HepG2 (cell line): ENCODE data around the gene SFR1. TPM values are rescaled to one million over a fixed set of nuclear protein-coding genes. Genes with fewer than 3 reads are reported as not detected.

Experiments used
- AKAP8 ChIP-seq: sonication (generic); formaldehyde crosslinking; IDR thresholded peaks from 2 replicates; pipeline ENCODE4 v1.5.1; 2020; ENCODE audit warnings: mild to moderate bottlenecking, missing genetic modification reagents
- ATF7 ChIP-seq, 2 experiments: fragments of 450-650 bp in 1 of 2; sonication (generic) in 1 of 2; formaldehyde crosslinking in 1 of 2; IDR thresholded peaks; 2 replicates each; pipeline versions ENCODE4 v1.4.0 to v1.6.1; 2016 to 2020; ENCODE audit warnings: antibody characterized with exemption in 1 of 2, mild to moderate bottlenecking in 1 of 2, missing genetic modification reagents in 1 of 2
- DDIT3 ChIP-seq: sonication (generic); formaldehyde crosslinking; IDR thresholded peaks from 2 replicates; pipeline ENCODE4 v1.4.0; 2020; ENCODE audit warnings: mild to moderate bottlenecking, missing genetic modification reagents
- ETV5 ChIP-seq: IDR thresholded peaks from 2 replicates; pipeline ENCODE4 v1.6.1; 2018; ENCODE audit warnings: missing biosample characterization, missing genetic modification reagents, inconsistent platforms, borderline replicate concordance
- FOXA1 ChIP-seq, 2 experiments: fragments of 450-650 bp in 1 of 2; sonication (generic) in 1 of 2; formaldehyde crosslinking in 1 of 2; IDR thresholded peaks; 2 replicates each; pipeline versions ENCODE4 v1.4.0 to v1.6.1; 2016 to 2020; ENCODE audit warnings: missing genetic modification reagents in 1 of 2
- KAT8 ChIP-seq: IDR thresholded peaks from 2 replicates; pipeline ENCODE4 v1.6.1; 2016; ENCODE audit warnings: missing genetic modification reagents, missing compliant biosample characterization
- MBNL3 ChIP-seq: fragments of 250-450 bp; sonication (Bioruptor Pico); conservative IDR thresholded peaks from 2 replicates; pipeline ENCODE4 v1.8.0; 2022; ENCODE audit warnings: mild to moderate bottlenecking, inconsistent platforms
- MIER3 ChIP-seq: IDR thresholded peaks from 2 replicates; pipeline ENCODE4 v1.6.1; 2016; ENCODE audit warnings: missing compliant biosample characterization, borderline replicate concordance
- NCOA2 ChIP-seq: sonication (generic); formaldehyde crosslinking; IDR thresholded peaks from 2 replicates; pipeline ENCODE4 v1.8.0; 2022; ENCODE audit warnings: inconsistent platforms
- NPAS2 ChIP-seq: sonication (generic); formaldehyde crosslinking; IDR thresholded peaks from 2 replicates; pipeline ENCODE4 v1.8.0; 2022; ENCODE audit warnings: mild to moderate bottlenecking, missing genetic modification reagents, borderline replicate concordance
- REXO4 ChIP-seq: sonication (generic); formaldehyde crosslinking; IDR thresholded peaks from 2 replicates; pipeline ENCODE4 v1.8.0; 2022; ENCODE audit warnings: missing genetic modification reagents, mild to moderate bottlenecking, borderline replicate concordance
- RFX3 ChIP-seq: IDR thresholded peaks from 2 replicates; pipeline ENCODE4 v1.6.1; 2016; ENCODE audit warnings: missing biosample characterization, missing genetic modification reagents
- SALL2 ChIP-seq: sonication (generic); formaldehyde crosslinking; IDR thresholded peaks from 2 replicates; pipeline ENCODE4 v1.8.1; 2023; ENCODE audit warnings: mild to moderate bottlenecking, missing genetic modification reagents, inconsistent platforms
- ZNF101 ChIP-seq: sonication (generic); formaldehyde crosslinking; IDR thresholded peaks from 2 replicates; pipeline ENCODE4 v1.4.0; 2020; ENCODE audit warnings: mild to moderate bottlenecking, low read depth, missing genetic modification reagents, borderline replicate concordance
- ZNF124 ChIP-seq: sonication (generic); formaldehyde crosslinking; IDR thresholded peaks from 2 replicates; pipeline ENCODE4 v1.4.0; 2020; ENCODE audit warnings: missing genetic modification reagents
- ZNF18 ChIP-seq: sonication (generic); formaldehyde crosslinking; IDR thresholded peaks from 2 replicates; pipeline ENCODE4 v1.8.0; 2022; ENCODE audit warnings: mild to moderate bottlenecking, missing genetic modification reagents; ENCODE audit not compliant: insufficient replicate concordance
- ZNF224 ChIP-seq: sonication (generic); formaldehyde crosslinking; IDR thresholded peaks from 2 replicates; pipeline ENCODE4 v1.5.0; 2020; ENCODE audit warnings: mild to moderate bottlenecking, missing genetic modification reagents
- ZNF33B ChIP-seq: sonication (generic); formaldehyde crosslinking; IDR thresholded peaks from 2 replicates; pipeline ENCODE4 v1.5.1; 2020; ENCODE audit warnings: mild to moderate bottlenecking, missing genetic modification reagents
- ZNF616 ChIP-seq: sonication (generic); formaldehyde crosslinking; IDR thresholded peaks from 2 replicates; pipeline ENCODE4 v1.5.0; 2020; ENCODE audit warnings: low read depth, mild to moderate bottlenecking, missing genetic modification reagents
- ZNF740 ChIP-seq: sonication (generic); formaldehyde crosslinking; IDR thresholded peaks from 2 replicates; pipeline ENCODE4 v1.4.0; 2020; ENCODE audit warnings: missing genetic modification reagents
- ZNF75D ChIP-seq: sonication (generic); formaldehyde crosslinking; IDR thresholded peaks from 2 replicates; pipeline ENCODE4 v1.8.1; 2023; ENCODE audit warnings: missing genetic modification reagents, mild to moderate bottlenecking, borderline replicate concordance
- ZNF770 ChIP-seq: sonication (generic); formaldehyde crosslinking; IDR thresholded peaks from 2 replicates; pipeline ENCODE4 v1.5.0; 2020; ENCODE audit warnings: mild to moderate bottlenecking, missing genetic modification reagents
- ZNF850 ChIP-seq: sonication (generic); formaldehyde crosslinking; conservative IDR thresholded peaks from 2 replicates; pipeline ENCODE4 v1.9.0; 2021; ENCODE audit warnings: mild to moderate bottlenecking, missing genetic modification reagents
- polyA plus RNA-seq, 8 experiments: library from polyadenylated mRNA; depleted of rRNA in 3 of 8; stranded (reverse) in 7 of 8; unstranded in 1 of 8; fragments of >200 nt; fragmentation: Illumina TruSeq in 4 of 8; extraction: Trizol in 4 of 8; gene quantifications; 2 replicates each; pipeline versions ENCODE4 v1.2.1 to v1.2.3, GENCODE V29; 2011 to 2016; ENCODE audit warnings: low read depth in 4 of 8, missing spikeins in 1 of 8, mixed read lengths in 1 of 8; ENCODE audit not compliant: insufficient read depth in 1 of 8
- total RNA-seq, 5 experiments: library from RNA; depleted of rRNA; stranded (reverse); fragments of >200 nt; fragmentation: Illumina TruSeq; extraction: Trizol; gene quantifications; 2 replicates each; pipeline ENCODE4 v1.2.3, GENCODE V29; 2016; ENCODE audit warnings: low read depth in 1 of 5
- TF ChIP-seq, protein P1 (sequence below): sonication (generic); formaldehyde crosslinking; IDR thresholded peaks from 2 replicates; pipeline ENCODE4 v1.5.0; 2020; ENCODE audit warnings: mild to moderate bottlenecking, missing genetic modification reagents
- TF ChIP-seq, protein P2 (sequence below): sonication (generic); formaldehyde crosslinking; IDR thresholded peaks from 2 replicates; pipeline ENCODE4 v1.5.0; 2020; ENCODE audit warnings: missing genetic modification reagents

Gene SFR1
- total and polyA plus RNA-seq, 2 of the 13 experiments (the other 11 are each of a cell fraction or from before 2014, with no cell fraction given): 2.2 to 6.1 TPM

DNA sequence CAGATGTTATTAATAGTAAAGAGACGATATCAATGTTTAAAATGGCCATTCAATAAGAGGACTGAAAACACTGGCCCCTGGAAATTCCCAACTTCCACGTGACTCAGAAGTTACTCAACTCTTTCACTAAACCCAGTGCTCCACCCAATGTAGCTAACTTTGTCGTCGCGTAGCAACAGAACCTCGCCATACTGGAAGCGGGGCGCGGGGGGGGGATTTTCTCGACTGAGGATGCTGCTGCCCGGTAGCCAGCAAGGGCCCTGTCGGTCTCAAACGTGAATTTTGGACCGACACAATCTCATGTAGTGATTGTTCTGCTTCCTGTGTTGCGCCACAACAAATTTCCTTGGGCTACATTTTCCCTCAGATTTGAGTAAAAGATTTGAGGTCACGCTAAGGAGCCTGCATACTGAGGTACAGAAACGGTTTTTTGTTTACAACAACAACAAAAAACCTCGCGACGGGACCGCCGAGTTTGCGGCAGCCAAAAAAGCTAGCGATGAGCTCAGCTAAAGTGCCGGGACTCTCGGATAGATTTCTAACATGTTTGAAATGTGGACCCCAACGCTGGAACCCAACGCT is 977 bp upstream of the SFR1 start (continued):
- TF ChIP-seq FOXA1 (IDR thresholded peaks at IDR 0.05) (no peak), FOXA1 (CRISPR knock-in tag; IDR thresholded peaks at IDR 0.05) (no peak), ZNF33B (CRISPR knock-in tag) (no peak), ZNF770 (no peak), ZNF740 (CRISPR knock-in tag) (peak; percentile 76; the same call in 1 of the 2 replicates), ZNF75D (CRISPR knock-in tag) (no peak), MBNL3 (CRISPR knock-in tag) (no peak), ATF7 (IDR thresholded peaks at IDR 0.05) (no peak), ATF7 (CRISPR knock-in tag; IDR thresholded peaks at IDR 0.05) (no peak), DDIT3 (CRISPR knock-in tag) (no peak), ZNF18 (CRISPR knock-in tag) (no peak), SALL2 (CRISPR knock-in tag) (no peak), NPAS2 (CRISPR knock-in tag) (no peak), ZNF224 (no peak), NCOA2 (0 out of 2 replicates have a peak, but pooled peaks have one; percentile 14), ZNF850 (no peak), ZNF101 (CRISPR knock-in tag) (no peak), ETV5 (CRISPR knock-in tag) (no peak), MIER3 (CRISPR knock-in tag) (no peak), AKAP8 (CRISPR knock-in tag) (no peak), ZNF124 (CRISPR knock-in tag) (no peak), ZNF616 (no peak), KAT8 (CRISPR knock-in tag) (no peak), RFX3 (CRISPR knock-in tag) (peak; percentile 76), REXO4 (CRISPR knock-in tag) (no peak)
- TF ChIP-seq, protein P1, sequence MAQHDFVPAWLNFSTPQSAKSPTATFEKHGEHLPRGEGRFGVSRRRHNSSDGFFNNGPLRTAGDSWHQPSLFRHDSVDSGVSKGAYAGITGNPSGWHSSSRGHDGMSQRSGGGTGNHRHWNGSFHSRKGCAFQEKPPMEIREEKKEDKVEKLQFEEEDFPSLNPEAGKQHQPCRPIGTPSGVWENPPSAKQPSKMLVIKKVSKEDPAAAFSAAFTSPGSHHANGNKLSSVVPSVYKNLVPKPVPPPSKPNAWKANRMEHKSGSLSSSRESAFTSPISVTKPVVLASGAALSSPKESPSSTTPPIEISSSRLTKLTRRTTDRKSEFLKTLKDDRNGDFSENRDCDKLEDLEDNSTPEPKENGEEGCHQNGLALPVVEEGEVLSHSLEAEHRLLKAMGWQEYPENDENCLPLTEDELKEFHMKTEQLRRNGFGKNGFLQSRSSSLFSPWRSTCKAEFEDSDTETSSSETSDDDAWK: no peak
- TF ChIP-seq, protein P2, sequence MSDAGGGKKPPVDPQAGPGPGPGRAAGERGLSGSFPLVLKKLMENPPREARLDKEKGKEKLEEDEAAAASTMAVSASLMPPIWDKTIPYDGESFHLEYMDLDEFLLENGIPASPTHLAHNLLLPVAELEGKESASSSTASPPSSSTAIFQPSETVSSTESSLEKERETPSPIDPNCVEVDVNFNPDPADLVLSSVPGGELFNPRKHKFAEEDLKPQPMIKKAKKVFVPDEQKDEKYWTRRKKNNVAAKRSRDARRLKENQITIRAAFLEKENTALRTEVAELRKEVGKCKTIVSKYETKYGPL: no peak
